ENCODE results near the gene GFRA1. TPM values are rescaled to one million over a fixed set of nuclear protein-coding genes. Genes with fewer than 3 reads are reported as not detected.

Gene GFRA1
- polyA plus RNA-seq, 3 donors, result not detected

DNA sequence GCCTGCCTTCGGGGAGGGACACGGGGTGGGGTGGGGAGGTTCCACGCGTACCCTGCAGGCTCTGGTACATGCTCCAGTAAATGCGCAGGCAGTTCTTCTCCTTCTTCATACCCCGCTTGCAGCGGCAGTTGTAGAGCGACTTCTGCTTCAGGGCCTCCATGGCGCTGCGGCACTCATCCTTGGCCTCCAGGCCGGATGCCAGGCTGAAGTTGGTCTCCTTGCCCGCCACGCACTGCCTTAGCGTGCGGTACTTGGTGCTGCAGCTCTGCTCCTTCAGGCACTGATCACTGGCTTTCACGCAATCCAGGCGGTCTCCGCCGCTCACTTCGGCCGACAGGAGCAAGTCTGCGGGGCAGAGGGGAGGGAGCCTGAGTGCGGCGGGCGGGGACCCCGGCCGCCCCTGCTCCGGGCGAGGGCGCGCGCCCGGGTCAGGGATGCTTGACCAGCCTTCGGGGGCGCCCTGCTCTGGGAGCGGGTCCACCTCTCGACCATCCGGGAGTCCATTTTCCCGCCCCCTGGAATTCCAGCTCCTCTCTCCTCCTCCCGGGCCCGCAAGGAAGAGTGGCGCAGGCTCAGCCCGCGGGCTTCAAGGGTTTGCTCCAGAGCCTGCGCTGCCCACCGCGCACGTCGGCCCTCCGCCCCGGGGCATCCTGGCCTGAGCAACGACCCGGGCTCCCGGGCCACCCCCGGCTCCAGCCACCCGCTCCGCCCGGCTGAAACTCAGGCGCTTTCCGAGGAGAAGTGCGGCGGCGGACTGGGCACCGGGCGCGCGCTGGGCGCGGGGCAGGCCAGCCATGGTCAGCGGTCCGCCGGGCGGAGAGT is 2.0 kb downstream of the GFRA1 start:
- Histone ChIP-seq H3K4me3 (replicated peaks in 1 of 3; ENCODE audit: low read depth in 2 of 3, low read length in 3 of 3) (no peak overlapping the region), H2AFZ (ENCODE audit: insufficient read depth, low read depth, low read length, poor library complexity, severe bottlenecking) (no peak overlapping the region), H3K27me3 (ENCODE audit: control insufficient read depth in 2 of 2, insufficient read depth in 2 of 2, low read length in 2 of 2) (peaks cover 54 to 82% of the 10 kb centered on the region in 2 donors), H3K79me2 (ENCODE audit: insufficient read depth, low read length) (no peaks in the 10 kb centered on the region), H3K36me3 (replicated peaks in 1 of 2; ENCODE audit: control insufficient read depth in 1 of 2, insufficient read depth in 2 of 2, low read length in 2 of 2) (no peaks in the 10 kb centered on the region), H3K27ac (ENCODE audit: low read depth in 1 of 2, low read length in 2 of 2) (no peak overlapping the region), H4K20me1 (ENCODE audit: insufficient read depth, low read length) (no peaks in the 10 kb centered on the region), H3K9ac (ENCODE audit: insufficient read depth, low read length, poor library complexity, severe bottlenecking) (no peak overlapping the region), H3K9me3 (replicated peaks in 1 of 2; ENCODE audit: control insufficient read depth in 1 of 2, insufficient read depth in 1 of 2, low read length in 2 of 2) (peaks cover 0 to 11% of the 10 kb centered on the region in 2 donors), H3K4me2 (replicated peaks; ENCODE audit: extremely low read depth, low read length, poor library complexity, severe bottlenecking) (no peak overlapping the region), H3K4me1 (ENCODE audit: control insufficient read depth in 1 of 2, insufficient read depth in 2 of 2, low read length in 2 of 2) (peaks cover 0 to 10% of the 10 kb centered on the region in 2 donors)
- H3K36me3 Mint-ChIP-seq, result peaks cover 0 to 6% of the 10 kb centered on the region in 2 donors
- intact Hi-C loops (cut with micrococcal nuclease), result no loop called here
- TF ChIP-seq, protein P1, sequence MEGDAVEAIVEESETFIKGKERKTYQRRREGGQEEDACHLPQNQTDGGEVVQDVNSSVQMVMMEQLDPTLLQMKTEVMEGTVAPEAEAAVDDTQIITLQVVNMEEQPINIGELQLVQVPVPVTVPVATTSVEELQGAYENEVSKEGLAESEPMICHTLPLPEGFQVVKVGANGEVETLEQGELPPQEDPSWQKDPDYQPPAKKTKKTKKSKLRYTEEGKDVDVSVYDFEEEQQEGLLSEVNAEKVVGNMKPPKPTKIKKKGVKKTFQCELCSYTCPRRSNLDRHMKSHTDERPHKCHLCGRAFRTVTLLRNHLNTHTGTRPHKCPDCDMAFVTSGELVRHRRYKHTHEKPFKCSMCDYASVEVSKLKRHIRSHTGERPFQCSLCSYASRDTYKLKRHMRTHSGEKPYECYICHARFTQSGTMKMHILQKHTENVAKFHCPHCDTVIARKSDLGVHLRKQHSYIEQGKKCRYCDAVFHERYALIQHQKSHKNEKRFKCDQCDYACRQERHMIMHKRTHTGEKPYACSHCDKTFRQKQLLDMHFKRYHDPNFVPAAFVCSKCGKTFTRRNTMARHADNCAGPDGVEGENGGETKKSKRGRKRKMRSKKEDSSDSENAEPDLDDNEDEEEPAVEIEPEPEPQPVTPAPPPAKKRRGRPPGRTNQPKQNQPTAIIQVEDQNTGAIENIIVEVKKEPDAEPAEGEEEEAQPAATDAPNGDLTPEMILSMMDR (IDR thresholded peaks at IDR 0.05), result no peak
- H3K9me3 Mint-ChIP-seq, result peaks cover 0 to 14% (median 7%) of the 10 kb centered on the region in 7 donors
- DNase-seq, result no peak
- H3K27ac Mint-ChIP-seq, result no peak overlapping the region
- WGBS (ENCODE audit: insufficient coverage), result 5% methylated on average over 64 of the region's 73 CpGs
- H3K4me1 Mint-ChIP-seq, result peaks cover 14% of the 10 kb centered on the region
- peaks cover 64 to 83% (median 77%) of the 10 kb centered on the region in 3 donors for H3K27me3 Mint-ChIP-seq (ENCODE audit: low read depth in 3 of 3)
- peak overlapping the region in 1 of 2 donors; percentile 59 for H3K4me3 Mint-ChIP-seq

DNA sequence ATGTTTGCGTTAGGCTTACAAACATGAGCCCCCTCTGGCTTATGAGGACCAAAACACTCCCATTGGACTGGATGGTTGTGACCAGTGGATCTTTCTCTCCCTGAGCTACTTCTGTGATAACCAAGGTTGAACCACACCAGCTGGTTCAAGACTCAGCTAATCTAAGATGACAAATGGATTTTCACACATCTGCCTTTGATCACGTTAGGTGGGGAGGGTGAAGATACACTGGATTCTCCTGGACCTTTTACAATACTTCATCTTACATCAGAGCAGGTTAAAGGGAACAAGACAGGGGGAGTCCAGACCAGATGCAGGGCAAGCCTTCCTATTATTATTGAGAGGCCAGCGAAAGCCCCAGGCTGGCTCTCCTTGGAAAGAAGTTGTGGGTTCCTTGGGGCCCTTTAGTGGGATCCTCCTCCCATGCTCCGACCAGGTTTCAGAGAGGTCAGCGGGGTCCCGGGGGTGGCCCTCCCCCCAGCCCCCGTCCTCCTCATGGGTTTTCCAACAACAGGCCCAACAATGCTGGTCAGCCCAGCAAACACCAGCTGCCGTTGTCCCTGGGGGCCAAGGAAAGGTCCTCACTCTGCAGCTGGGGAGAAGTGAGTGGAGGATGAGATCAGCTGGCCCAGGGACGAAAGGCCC is 2.8 kb downstream of the GFRA1 start:
- peak overlapping the region in 1 of 2 donors; percentile 59 for H3K4me3 Mint-ChIP-seq
- H3K4me1 Mint-ChIP-seq, result peaks cover 14% of the 10 kb centered on the region
- peaks cover 0 to 11% of the 10 kb centered on the region in 2 donors for H3K9me3 ChIP-seq (replicated peaks in 1 of 2; ENCODE audit: control insufficient read depth in 1 of 2, insufficient read depth in 1 of 2, low read length in 2 of 2)
- H3K4me3 ChIP-seq (replicated peaks in 1 of 3; ENCODE audit: low read depth in 2 of 3, low read length in 3 of 3), result no peak overlapping the region
- no peak overlapping the region for H3K27ac Mint-ChIP-seq
- no peak overlapping the region for H3K9ac ChIP-seq (ENCODE audit: insufficient read depth, low read length, poor library complexity, severe bottlenecking)
- no peak overlapping the region for H2AFZ ChIP-seq (ENCODE audit: insufficient read depth, low read depth, low read length, poor library complexity, severe bottlenecking)
- DNase-seq, result no peak
- H3K4me2 ChIP-seq (replicated peaks; ENCODE audit: extremely low read depth, low read length, poor library complexity, severe bottlenecking), result no peak overlapping the region
- H4K20me1 ChIP-seq (ENCODE audit: insufficient read depth, low read length), result no peaks in the 10 kb centered on the region
- TF ChIP-seq, protein P1 (IDR thresholded peaks at IDR 0.05), result no peak
- peaks cover 48 to 74% of the 10 kb centered on the region in 2 donors for H3K27me3 ChIP-seq (ENCODE audit: control insufficient read depth in 2 of 2, insufficient read depth in 2 of 2, low read length in 2 of 2)
- 60% methylated on average over 3 of the region's 9 CpGs for WGBS (ENCODE audit: insufficient coverage)
- peaks cover 0 to 6% of the 10 kb centered on the region in 2 donors for H3K36me3 Mint-ChIP-seq
- no peaks in the 10 kb centered on the region for H3K79me2 ChIP-seq (ENCODE audit: insufficient read depth, low read length)
- H3K9me3 Mint-ChIP-seq, result peaks cover 0 to 14% (median 7%) of the 10 kb centered on the region in 7 donors
- peaks cover 59 to 78% (median 72%) of the 10 kb centered on the region in 3 donors for H3K27me3 Mint-ChIP-seq (ENCODE audit: low read depth in 3 of 3)
- peaks cover 0 to 10% of the 10 kb centered on the region in 2 donors for H3K4me1 ChIP-seq (ENCODE audit: control insufficient read depth in 1 of 2, insufficient read depth in 2 of 2, low read length in 2 of 2)
- intact Hi-C loops (cut with micrococcal nuclease), result no loop called here
- H3K27ac ChIP-seq (ENCODE audit: low read depth in 1 of 2, low read length in 2 of 2), result no peak overlapping the region
- H3K36me3 ChIP-seq (replicated peaks in 1 of 2; ENCODE audit: control insufficient read depth in 1 of 2, insufficient read depth in 2 of 2, low read length in 2 of 2), result no peaks in the 10 kb centered on the region

All from CD14-positive monocyte (primary cell).